ENCODE data around the gene MACROD2.

MACROD2 gene

GRCh38 chr20:14488756-14489479, 493.6 kb downstream of the MACROD2 start:
- no peak for DNase-seq

- no peak for DNase-seq
Observed at GRCh38 chr20:14489544-14489943, 494.2 kb downstream of the MACROD2 start.

DNA sequence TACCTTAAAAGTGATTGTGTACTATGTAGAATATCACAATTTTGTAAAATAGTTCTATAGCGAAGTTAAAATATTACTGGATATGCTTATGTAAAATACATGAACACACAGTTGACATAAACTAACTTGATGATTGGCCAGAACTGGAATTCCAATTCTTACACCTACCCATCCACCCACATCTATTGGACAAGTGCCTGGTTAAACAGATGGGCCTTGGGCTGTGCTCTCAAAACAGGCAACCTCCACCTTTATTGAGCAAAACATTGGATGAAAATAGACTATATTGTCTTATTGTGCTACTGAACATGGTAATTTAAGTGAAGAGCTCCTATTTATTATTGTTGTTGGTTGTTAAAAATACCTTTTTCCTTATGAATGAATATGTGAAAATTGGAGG, 496.1 kb downstream of the MACROD2 start:
- no peak for DNase-seq

- DNase-seq: no peak
Observed at GRCh38 chr20:14493408-14493807, 498.1 kb downstream of the MACROD2 start.

DNA sequence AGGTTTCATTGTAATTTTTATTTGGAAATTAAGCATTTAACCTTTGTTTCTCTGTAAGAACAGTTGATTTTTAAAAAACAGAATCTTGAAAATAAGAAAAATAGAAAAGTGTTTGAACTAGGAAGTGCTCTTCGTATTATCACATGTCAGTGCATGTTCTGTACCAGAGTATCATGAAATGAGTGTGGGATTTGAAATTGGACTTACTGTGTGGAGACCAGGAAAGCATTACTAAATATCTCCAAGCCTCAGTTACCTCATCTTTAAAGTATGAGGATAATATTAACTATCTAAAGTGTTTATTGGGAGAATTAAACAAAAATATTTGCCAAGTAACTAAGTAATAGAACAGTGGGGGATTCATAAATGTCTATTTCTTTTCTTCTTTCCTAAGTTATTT, 499.0 kb downstream of the MACROD2 start:
- no peak for DNase-seq

DNA sequence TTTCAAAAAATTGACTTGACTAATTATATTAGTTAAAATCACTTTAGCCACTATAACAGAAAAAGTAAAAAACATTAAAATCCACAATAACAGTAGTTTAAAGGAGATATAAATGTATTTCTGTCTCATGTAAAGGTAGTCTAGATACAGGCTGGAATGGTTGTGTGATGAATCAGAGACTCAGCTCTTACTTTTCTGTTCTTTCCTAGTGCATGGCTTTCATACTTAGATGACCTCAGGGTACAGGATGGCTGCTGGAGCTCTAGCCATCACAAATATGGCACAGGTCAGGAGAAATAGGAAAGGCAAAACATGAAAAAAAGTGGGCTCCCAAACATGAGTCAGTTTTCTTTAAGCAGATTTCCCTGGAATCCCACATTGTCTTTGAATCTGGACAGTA, 499.8 kb downstream of the MACROD2 start:
- DNase-seq: no peak

DNA sequence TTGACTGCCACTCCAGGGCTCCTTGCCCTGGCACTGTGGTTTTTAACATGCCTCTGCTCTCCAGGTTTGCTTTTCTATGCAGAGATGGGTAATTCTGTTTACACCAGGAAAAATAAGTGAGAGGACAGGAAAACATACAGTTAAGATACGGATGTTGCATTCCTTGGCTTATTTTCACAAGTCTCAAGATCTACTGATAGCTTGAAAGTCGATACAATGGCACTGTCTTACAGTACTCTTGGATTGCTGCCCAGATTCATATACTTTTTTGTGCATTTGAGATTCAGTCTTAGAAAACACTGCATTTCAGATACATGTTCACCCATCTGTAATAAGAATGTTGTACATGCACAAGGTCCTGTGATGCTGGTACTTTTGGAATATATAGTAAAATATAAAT, 501.7 kb downstream of the MACROD2 start:
- DNase-seq: no peak

- DNase-seq: no peak
Observed at GRCh38 chr20:14498772-14499171, 503.5 kb downstream of the MACROD2 start.

- DNase-seq: no peak
Observed at GRCh38 chr20:14505476-14505875, 510.2 kb downstream of the MACROD2 start.

- no peak for DNase-seq
Observed at GRCh38 chr20:14507711-14508110, 512.4 kb downstream of the MACROD2 start.

DNA sequence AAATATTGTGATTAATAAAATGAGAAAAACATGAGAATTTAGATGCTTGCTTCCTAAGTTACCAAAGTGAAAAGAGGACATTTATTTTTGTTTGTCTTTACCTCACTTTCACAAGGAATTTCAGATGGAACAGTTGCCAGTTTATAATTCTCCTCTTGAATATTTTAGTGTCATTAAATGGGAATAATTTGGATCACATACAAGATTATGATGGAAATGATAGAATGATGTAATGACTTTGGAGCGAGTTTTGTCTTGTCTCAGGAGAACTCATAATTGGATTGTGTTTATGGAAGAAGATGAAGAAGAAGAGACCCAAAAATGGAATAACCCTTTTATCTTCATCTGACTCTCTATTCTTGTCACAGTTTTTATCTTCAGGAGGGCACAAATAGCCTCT, 515.0 kb downstream of the MACROD2 start:
- no peak for DNase-seq

GRCh38 chr20:14512839-14513238, 517.5 kb downstream of the MACROD2 start:
- DNase-seq: no peak

- DNase-seq: no peak
Observed at GRCh38 chr20:14518648-14519047, 523.3 kb downstream of the MACROD2 start.

GRCh38 chr20:14521016-14521415, 525.7 kb downstream of the MACROD2 start:
- no peak for DNase-seq

DNA sequence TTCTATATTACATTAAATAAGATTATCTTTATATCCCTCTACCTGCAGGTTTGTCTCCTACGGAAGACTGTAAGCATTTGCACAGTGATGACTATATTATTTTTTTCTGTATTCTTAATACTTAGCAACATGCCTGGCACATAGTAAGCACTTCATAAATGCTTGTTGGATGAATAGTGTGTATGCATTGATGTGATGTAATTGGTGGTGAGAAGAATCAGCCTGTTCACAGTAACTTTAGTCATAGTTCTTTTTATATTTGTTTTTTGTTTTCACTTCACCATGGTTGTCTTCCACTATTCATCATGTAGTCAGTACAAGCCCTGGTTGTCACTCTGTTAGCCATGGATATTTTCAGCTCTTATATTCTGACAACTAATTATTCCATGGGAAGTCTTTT, 526.1 kb downstream of the MACROD2 start:
- no peak for DNase-seq

DNA sequence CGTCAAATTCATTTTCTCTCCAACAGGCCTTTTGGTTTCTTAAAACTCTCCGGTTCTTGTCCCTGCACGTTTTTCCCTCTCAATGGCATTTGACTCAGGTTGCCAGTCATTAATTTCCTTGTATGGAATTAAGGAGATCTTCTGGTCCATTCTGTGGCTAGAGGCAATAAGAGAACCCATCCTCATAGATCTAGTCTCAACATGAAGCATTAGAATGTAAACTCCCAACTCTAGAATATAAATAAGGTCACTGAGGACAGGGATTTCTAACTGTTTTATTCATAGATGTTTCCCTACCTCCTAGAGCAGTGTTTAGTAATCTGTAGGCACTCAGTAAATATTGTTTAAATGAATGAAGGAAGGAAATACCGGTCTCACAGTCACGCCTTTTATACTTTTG, 527.3 kb downstream of the MACROD2 start:
- no peak for DNase-seq

DNA sequence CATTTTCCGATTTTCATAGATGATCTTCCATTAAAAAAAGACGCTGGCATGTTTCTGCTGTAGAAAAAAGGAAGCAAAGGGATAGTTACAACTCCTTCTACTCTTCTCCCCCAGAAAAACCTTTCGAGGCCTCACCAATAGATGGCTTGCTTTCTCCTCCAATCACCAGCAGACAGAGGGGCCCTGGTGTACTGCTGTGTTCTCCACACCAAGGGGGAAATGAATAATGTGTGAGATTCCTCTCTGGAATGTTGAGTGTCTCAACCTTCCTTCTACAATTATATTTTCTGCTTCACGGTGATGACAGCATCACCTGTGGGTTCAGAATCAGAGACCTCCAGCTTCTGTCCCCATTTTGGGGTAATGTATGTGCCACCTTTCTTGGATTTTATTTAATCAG, 527.8 kb downstream of the MACROD2 start:
- no peak for DNase-seq

GRCh38 chr20:14525426-14525825, 530.1 kb downstream of the MACROD2 start:
- no peak for DNase-seq

- DNase-seq: no peak
Observed at GRCh38 chr20:14526891-14527290, 531.6 kb downstream of the MACROD2 start.

DNA sequence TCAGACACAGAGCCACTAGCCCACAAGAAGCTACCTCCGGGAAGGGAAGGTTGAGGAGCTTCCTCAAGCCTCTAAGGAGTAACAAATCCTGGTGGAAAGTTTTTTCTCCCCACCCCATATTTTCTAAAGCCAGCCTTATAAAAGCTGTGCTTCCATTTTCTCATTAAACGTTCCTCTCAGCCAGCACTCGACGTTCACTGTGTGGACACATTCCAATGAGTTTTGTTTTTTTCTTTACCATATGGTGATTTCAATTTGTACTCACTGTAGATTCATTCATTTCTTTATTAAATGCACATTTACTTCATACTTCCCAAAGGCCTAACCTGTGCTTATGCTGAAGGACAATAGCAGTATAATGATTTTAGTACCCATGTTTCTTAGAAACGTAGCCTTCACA, 536.5 kb downstream of the MACROD2 start:
- DNase-seq: no peak

DNA sequence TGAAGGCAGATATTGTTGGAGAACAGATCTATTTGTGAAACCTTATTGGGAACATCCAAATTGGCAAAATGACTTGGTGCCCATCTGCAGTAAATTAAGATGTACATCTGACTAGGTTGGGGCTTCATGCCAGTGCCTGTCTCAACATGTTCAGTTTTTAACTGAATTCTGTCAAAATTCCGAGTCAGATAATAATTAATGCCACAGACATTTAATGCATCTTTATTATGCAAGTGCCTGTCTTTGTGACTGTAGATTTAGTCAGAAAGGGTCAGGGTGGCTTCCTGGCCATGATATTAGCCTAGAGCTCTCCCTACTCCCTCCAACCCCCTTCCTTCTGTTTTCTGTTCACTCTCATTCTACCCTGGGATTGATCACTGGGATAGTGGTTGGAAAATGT, 541.4 kb downstream of the MACROD2 start:
- DNase-seq: no peak

DNA sequence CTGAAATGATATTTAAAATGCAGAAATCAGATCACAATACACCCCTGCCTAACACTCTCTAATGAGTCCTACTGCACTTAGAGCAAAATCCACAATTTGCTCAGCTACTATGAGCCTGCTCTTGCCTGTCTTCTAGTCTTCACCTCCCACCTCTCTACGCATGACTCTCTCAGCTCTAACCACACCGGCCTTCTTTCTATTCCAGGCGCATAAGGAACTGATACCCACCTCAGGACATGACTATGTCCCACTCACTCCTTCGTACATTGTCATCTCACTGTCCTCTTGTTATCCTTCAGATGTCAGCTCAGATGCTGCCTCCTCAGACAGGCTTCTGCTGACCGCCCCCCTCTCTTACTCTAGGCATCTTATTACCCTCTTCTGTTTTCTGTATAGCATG, 543.1 kb downstream of the MACROD2 start:
- no peak for DNase-seq

- DNase-seq: no peak
Observed at GRCh38 chr20:14543040-14543439, 547.7 kb downstream of the MACROD2 start.

DNA sequence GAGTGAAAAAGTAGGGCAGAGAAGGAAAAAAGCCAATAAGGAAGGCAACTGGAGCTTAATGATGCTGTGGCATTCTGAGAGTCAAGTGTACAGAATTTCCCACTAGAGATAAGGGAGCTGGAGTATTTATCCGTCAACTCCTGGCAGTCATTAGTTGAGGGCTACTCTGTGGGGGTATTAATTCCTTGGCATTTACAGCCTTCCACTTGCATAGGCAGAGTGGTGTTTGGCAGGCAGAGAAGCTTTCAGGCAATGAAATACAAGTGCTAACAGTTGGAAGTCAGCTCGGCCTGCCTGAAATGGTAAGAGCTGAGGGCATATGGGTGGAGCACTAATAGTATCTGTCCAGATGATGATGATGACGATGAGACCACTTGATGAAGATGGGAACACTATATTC, 549.4 kb downstream of the MACROD2 start:
- DNase-seq: no peak

DNA sequence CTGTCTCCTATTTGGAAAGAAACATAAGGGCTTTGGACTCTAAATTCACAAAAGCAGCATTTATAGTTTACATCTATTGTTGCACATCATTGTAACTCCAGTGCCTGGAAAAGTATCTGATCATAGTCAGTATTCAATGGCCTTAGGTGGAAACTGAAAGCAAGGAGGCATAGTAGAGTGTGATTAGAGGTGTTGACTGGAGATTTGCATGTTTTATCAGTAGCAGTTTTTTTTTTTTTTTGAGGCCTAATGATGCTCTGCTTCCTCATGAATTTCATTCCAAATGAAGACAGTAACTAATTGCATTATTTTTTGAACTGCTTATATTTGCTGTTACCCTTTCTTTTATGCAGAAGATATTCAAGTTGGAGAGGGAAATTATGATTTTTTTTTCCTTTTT, 555.3 kb downstream of the MACROD2 start:
- no peak for DNase-seq
